ENCODE results near the gene PDIK1L. TPM values are rescaled to one million over a fixed set of nuclear protein-coding genes. Genes with fewer than 3 reads are reported as not detected.

The PDIK1L gene
- total and polyA plus RNA-seq, 9 of the 15 experiments (the other 6 are each of a cell fraction or from before 2014, with no cell fraction given), result 12.8 to 30.2 (median 21.5) TPM

- TF ChIP-seq CREB5 (CRISPR knock-in tag; IDR thresholded peaks at IDR 0.05), result no peak
- TF ChIP-seq CBFA2T3 (IDR thresholded peaks at IDR 0.05), result no peak
- TF ChIP-seq ZNF24 (IDR thresholded peaks at IDR 0.05), result no peak
- TF ChIP-seq THRB (CRISPR knock-in tag; conservative IDR thresholded peaks at IDR 0.05), result no peak
- no peak for TF ChIP-seq MBD2 (IDR thresholded peaks at IDR 0.05; ENCODE audit: borderline replicate concordance, low read depth)
- peak; percentile 50 for TF ChIP-seq RBM25 (IDR thresholded peaks at IDR 0.05; ENCODE audit: low read depth, low read length, severe bottlenecking)
- TF ChIP-seq STAT6 (CRISPR knock-in tag; IDR thresholded peaks at IDR 0.05), result no peak
- no peak for TF ChIP-seq NFXL1 (CRISPR knock-in tag; IDR thresholded peaks at IDR 0.05)
- TF ChIP-seq KLF16 (IDR thresholded peaks at IDR 0.05), result no peak
- TF ChIP-seq TRIM24 (IDR thresholded peaks at IDR 0.05), result no peak
- TF ChIP-seq PRDM10 (IDR thresholded peaks at IDR 0.05; ENCODE audit: partially characterized antibody), result no peak
- no peak for TF ChIP-seq NFE2 (IDR thresholded peaks at IDR 0.05; ENCODE audit: low read depth)
- no peak for TF ChIP-seq ZNF551 (CRISPR knock-in tag; IDR thresholded peaks at IDR 0.05)
- no peak for TF ChIP-seq HMG20A (CRISPR knock-in tag; conservative IDR thresholded peaks at IDR 0.05)
- no peak for TF ChIP-seq SIN3A (IDR thresholded peaks at IDR 0.05; ENCODE audit: borderline replicate concordance in 2 of 2, control insufficient read depth in 1 of 2, low read depth in 2 of 2, low read length in 2 of 2)
- no peak for TF ChIP-seq ESRRB (CRISPR knock-in tag; IDR thresholded peaks at IDR 0.05; ENCODE audit: borderline replicate concordance)
- no peak for TF ChIP-seq ZNF444 (CRISPR knock-in tag; IDR thresholded peaks at IDR 0.05)
- no peak for TF ChIP-seq HEY1 (CRISPR knock-in tag; IDR thresholded peaks at IDR 0.05; ENCODE audit: borderline replicate concordance)
- no peak for TF ChIP-seq SPI1 (IDR thresholded peaks at IDR 0.05; ENCODE audit: borderline replicate concordance, low read depth, low read length)
- no peak for TF ChIP-seq TFAP4 (CRISPR knock-in tag; IDR thresholded peaks at IDR 0.05; ENCODE audit: borderline replicate concordance)
- TF ChIP-seq ARID1B (IDR thresholded peaks at IDR 0.05), result no peak
These were observed 41.7 kb upstream of the PDIK1L start (continued) for GRCh38 chr1:26069941-26070295.
